ENCODE data around the gene FAM199X. TPM values are rescaled to one million over a fixed set of nuclear protein-coding genes. Genes with fewer than 3 reads are reported as not detected.

FAM199X gene
- total and polyA plus RNA-seq, 2 experiments from 2014 or later = 11.0 to 18.7 TPM

DNA sequence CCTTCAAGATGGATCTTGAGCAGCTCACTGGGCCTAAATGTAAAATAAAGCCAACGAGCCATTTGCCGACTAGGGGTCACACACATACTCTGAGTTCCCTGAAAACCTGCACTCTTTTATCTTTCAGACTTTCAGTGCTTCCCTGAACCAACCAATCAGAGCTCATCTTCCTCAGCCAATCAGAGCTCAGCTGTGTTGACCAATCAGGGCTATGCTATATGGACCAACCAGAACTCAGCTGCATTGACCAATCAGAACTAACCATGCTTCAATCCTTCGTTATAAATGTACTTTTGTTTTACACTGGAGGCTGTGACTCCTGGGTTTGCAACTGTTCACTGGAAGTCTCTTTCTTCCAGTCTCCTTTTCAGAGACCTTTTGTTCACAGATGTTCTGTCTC, 28.8 kb upstream of the FAM199X start:
- no peak for ATAC-seq

More for the DNA sequence above, 28.8 kb upstream of the FAM199X start:
- Mint-ChIP-seq H3K36me3 (ENCODE audit: low read depth) (no peaks in the 10 kb centered on the region), H3K4me1 (no peaks in the 10 kb centered on the region; the same call in 2 of the 3 replicates), H3K4me3 (no peak overlapping the region), H3K27me3 (ENCODE audit: insufficient read depth, low read depth, poor library complexity) (no peaks in the 10 kb centered on the region), H3K27ac (no peak overlapping the region), H3K9me3 (no peaks in the 10 kb centered on the region)
- DNase-seq (ENCODE audit: low spot score) = peak; percentile 3
- Histone ChIP-seq H3K4me1 (ENCODE audit: insufficient read depth) (no peaks in the 10 kb centered on the region), H2AFZ (no peak overlapping the region), H3K79me2 (replicated peaks; ENCODE audit: insufficient read depth) (no peaks in the 10 kb centered on the region), H3K4me2 (no peak overlapping the region), H3K4me3 (no peak overlapping the region), H3K36me3 (ENCODE audit: insufficient read depth) (no peaks in the 10 kb centered on the region), H4K20me1 (replicated peaks; ENCODE audit: insufficient read depth) (no peaks in the 10 kb centered on the region), H3F3A (replicated peaks; ENCODE audit: low read depth) (no peaks in the 10 kb centered on the region), H3K27ac (ENCODE audit: low read depth) (no peak overlapping the region), H3K9me2 (ENCODE audit: insufficient read depth) (no peaks in the 10 kb centered on the region), H3K27me3 (ENCODE audit: insufficient read depth) (no peaks in the 10 kb centered on the region)
- TF ChIP-seq, protein P1, sequence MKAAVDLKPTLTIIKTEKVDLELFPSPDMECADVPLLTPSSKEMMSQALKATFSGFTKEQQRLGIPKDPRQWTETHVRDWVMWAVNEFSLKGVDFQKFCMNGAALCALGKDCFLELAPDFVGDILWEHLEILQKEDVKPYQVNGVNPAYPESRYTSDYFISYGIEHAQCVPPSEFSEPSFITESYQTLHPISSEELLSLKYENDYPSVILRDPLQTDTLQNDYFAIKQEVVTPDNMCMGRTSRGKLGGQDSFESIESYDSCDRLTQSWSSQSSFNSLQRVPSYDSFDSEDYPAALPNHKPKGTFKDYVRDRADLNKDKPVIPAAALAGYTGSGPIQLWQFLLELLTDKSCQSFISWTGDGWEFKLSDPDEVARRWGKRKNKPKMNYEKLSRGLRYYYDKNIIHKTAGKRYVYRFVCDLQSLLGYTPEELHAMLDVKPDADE (IDR thresholded peaks at IDR 0.05) = no peak
- no peak for TF ChIP-seq NANOG (IDR thresholded peaks at IDR 0.05; ENCODE audit: borderline replicate concordance)
- no peak for TF ChIP-seq EZH2 (IDR thresholded peaks at IDR 0.05; ENCODE audit: low read depth, unreplicated experiment)
- TF ChIP-seq, protein P2, sequence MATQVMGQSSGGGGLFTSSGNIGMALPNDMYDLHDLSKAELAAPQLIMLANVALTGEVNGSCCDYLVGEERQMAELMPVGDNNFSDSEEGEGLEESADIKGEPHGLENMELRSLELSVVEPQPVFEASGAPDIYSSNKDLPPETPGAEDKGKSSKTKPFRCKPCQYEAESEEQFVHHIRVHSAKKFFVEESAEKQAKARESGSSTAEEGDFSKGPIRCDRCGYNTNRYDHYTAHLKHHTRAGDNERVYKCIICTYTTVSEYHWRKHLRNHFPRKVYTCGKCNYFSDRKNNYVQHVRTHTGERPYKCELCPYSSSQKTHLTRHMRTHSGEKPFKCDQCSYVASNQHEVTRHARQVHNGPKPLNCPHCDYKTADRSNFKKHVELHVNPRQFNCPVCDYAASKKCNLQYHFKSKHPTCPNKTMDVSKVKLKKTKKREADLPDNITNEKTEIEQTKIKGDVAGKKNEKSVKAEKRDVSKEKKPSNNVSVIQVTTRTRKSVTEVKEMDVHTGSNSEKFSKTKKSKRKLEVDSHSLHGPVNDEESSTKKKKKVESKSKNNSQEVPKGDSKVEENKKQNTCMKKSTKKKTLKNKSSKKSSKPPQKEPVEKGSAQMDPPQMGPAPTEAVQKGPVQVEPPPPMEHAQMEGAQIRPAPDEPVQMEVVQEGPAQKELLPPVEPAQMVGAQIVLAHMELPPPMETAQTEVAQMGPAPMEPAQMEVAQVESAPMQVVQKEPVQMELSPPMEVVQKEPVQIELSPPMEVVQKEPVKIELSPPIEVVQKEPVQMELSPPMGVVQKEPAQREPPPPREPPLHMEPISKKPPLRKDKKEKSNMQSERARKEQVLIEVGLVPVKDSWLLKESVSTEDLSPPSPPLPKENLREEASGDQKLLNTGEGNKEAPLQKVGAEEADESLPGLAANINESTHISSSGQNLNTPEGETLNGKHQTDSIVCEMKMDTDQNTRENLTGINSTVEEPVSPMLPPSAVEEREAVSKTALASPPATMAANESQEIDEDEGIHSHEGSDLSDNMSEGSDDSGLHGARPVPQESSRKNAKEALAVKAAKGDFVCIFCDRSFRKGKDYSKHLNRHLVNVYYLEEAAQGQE (IDR thresholded peaks at IDR 0.05; ENCODE audit: unreplicated experiment) = no peak
- TF ChIP-seq, protein P3, sequence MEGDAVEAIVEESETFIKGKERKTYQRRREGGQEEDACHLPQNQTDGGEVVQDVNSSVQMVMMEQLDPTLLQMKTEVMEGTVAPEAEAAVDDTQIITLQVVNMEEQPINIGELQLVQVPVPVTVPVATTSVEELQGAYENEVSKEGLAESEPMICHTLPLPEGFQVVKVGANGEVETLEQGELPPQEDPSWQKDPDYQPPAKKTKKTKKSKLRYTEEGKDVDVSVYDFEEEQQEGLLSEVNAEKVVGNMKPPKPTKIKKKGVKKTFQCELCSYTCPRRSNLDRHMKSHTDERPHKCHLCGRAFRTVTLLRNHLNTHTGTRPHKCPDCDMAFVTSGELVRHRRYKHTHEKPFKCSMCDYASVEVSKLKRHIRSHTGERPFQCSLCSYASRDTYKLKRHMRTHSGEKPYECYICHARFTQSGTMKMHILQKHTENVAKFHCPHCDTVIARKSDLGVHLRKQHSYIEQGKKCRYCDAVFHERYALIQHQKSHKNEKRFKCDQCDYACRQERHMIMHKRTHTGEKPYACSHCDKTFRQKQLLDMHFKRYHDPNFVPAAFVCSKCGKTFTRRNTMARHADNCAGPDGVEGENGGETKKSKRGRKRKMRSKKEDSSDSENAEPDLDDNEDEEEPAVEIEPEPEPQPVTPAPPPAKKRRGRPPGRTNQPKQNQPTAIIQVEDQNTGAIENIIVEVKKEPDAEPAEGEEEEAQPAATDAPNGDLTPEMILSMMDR (conservative IDR thresholded peaks at IDR 0.05; ENCODE audit: low read depth in 2 of 2) = no peak
- no peak for TF ChIP-seq JUNB (IDR thresholded peaks at IDR 0.05; ENCODE audit: unreplicated experiment)
- TF ChIP-seq EZH2phosphoT487 (IDR thresholded peaks at IDR 0.05; ENCODE audit: unreplicated experiment) = no peak
- TF ChIP-seq, protein P4, sequence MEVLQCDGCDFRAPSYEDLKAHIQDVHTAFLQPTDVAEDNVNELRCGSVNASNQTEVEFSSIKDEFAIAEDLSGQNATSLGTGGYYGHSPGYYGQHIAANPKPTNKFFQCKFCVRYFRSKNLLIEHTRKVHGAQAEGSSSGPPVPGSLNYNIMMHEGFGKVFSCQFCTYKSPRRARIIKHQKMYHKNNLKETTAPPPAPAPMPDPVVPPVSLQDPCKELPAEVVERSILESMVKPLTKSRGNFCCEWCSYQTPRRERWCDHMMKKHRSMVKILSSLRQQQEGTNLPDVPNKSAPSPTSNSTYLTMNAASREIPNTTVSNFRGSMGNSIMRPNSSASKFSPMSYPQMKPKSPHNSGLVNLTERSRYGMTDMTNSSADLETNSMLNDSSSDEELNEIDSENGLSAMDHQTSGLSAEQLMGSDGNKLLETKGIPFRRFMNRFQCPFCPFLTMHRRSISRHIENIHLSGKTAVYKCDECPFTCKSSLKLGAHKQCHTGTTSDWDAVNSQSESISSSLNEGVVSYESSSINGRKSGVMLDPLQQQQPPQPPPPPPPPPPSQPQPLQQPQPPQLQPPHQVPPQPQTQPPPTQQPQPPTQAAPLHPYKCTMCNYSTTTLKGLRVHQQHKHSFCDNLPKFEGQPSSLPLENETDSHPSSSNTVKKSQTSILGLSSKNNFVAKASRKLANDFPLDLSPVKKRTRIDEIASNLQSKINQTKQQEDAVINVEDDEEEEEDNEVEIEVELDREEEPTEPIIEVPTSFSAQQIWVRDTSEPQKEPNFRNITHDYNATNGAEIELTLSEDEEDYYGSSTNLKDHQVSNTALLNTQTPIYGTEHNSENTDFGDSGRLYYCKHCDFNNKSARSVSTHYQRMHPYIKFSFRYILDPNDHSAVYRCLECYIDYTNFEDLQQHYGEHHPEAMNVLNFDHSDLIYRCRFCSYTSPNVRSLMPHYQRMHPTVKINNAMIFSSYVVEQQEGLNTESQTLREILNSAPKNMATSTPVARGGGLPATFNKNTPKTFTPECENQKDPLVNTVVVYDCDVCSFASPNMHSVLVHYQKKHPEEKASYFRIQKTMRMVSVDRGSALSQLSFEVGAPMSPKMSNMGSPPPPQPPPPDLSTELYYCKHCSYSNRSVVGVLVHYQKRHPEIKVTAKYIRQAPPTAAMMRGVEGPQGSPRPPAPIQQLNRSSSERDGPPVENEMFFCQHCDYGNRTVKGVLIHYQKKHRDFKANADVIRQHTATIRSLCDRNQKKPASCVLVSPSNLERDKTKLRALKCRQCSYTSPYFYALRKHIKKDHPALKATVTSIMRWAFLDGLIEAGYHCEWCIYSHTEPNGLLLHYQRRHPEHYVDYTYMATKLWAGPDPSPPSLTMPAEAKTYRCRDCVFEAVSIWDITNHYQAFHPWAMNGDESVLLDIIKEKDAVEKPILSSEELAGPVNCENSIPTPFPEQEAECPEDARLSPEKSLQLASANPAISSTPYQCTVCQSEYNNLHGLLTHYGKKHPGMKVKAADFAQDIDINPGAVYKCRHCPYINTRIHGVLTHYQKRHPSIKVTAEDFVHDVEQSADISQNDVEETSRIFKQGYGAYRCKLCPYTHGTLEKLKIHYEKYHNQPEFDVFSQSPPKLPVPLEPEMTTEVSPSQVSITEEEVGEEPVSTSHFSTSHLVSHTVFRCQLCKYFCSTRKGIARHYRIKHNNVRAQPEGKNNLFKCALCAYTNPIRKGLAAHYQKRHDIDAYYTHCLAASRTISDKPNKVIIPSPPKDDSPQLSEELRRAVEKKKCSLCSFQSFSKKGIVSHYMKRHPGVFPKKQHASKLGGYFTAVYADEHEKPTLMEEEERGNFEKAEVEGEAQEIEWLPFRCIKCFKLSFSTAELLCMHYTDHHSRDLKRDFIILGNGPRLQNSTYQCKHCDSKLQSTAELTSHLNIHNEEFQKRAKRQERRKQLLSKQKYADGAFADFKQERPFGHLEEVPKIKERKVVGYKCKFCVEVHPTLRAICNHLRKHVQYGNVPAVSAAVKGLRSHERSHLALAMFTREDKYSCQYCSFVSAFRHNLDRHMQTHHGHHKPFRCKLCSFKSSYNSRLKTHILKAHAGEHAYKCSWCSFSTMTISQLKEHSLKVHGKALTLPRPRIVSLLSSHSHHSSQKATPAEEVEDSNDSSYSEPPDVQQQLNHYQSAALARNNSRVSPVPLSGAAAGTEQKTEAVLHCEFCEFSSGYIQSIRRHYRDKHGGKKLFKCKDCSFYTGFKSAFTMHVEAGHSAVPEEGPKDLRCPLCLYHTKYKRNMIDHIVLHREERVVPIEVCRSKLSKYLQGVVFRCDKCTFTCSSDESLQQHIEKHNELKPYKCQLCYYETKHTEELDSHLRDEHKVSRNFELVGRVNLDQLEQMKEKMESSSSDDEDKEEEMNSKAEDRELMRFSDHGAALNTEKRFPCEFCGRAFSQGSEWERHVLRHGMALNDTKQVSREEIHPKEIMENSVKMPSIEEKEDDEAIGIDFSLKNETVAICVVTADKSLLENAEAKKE (CRISPR knock-in tag; IDR thresholded peaks at IDR 0.05) = no peak
- no peak for TF ChIP-seq STAT1 (IDR thresholded peaks at IDR 0.05; ENCODE audit: unreplicated experiment)
- TF ChIP-seq POLR2AphosphoS5 (IDR thresholded peaks at IDR 0.05; ENCODE audit: low read depth) = no peak
- no peak for TF ChIP-seq ZNF114 (CRISPR knock-in tag; IDR thresholded peaks at IDR 0.05)
- TF ChIP-seq CREB1 (CRISPR knock-in tag; IDR thresholded peaks at IDR 0.05; ENCODE audit: low read depth) = no peak

Measured in GM23338 (cell line).